Measurements from ENCODE around the gene RAP2B. TPM values are rescaled to one million over a fixed set of nuclear protein-coding genes. Genes with fewer than 3 reads are reported as not detected.
"Not testable (repeated sequence)": the region's sequence is repeated elsewhere in the genome, so short reads cannot be mapped to it uniquely, and the experiment has no call there.

RAP2B gene
- total RNA-seq, 2 donors from 2014 or later = 12.9 to 18.1 TPM

DNA sequence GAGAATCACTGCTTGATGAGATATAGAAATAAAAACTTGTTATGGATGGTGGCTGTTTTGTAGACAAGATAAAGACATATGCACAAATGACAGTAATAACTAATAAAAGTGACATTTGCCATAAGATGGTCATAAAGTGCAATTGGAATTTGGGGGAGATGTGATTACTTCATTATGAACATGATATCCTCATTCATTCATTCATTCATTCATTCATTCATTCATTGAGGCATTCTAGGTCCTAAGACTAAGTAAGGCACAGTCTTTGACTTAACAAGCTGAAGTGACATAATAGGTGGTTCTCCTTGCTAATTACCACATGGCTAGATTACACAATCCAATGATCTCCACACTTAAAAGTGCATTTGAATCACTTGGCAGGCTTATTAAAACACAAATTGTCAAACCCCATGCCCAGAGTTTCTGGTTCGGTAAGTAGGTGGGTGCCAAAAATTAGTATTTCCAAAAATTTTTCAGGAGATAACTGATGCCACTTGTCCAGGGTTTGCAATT lies 18.9 kb downstream of the RAP2B start:
- ATAC-seq (ENCODE audit: insufficient number of reproducible peaks, low FRiP score, low read depth) (no peak), DNase-seq (ENCODE audit: low spot score) (no peak)
- H3K9me3 ChIP-seq = no peaks in the 10 kb centered on the region
- H3K27me3 ChIP-seq (replicated peaks; ENCODE audit: insufficient read depth) = no peaks in the 10 kb centered on the region
- H3K36me3 ChIP-seq = no peaks in the 10 kb centered on the region
- TF ChIP-seq, protein P1, sequence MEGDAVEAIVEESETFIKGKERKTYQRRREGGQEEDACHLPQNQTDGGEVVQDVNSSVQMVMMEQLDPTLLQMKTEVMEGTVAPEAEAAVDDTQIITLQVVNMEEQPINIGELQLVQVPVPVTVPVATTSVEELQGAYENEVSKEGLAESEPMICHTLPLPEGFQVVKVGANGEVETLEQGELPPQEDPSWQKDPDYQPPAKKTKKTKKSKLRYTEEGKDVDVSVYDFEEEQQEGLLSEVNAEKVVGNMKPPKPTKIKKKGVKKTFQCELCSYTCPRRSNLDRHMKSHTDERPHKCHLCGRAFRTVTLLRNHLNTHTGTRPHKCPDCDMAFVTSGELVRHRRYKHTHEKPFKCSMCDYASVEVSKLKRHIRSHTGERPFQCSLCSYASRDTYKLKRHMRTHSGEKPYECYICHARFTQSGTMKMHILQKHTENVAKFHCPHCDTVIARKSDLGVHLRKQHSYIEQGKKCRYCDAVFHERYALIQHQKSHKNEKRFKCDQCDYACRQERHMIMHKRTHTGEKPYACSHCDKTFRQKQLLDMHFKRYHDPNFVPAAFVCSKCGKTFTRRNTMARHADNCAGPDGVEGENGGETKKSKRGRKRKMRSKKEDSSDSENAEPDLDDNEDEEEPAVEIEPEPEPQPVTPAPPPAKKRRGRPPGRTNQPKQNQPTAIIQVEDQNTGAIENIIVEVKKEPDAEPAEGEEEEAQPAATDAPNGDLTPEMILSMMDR (IDR thresholded peaks at IDR 0.05) = no peak
- no peak overlapping the region for H3K27ac ChIP-seq
- H3K4me3 ChIP-seq = no peak overlapping the region
- no peaks in the 10 kb centered on the region for H3K4me1 ChIP-seq (ENCODE audit: control insufficient read depth in 1 of 2, low read depth in 2 of 2)

DNA sequence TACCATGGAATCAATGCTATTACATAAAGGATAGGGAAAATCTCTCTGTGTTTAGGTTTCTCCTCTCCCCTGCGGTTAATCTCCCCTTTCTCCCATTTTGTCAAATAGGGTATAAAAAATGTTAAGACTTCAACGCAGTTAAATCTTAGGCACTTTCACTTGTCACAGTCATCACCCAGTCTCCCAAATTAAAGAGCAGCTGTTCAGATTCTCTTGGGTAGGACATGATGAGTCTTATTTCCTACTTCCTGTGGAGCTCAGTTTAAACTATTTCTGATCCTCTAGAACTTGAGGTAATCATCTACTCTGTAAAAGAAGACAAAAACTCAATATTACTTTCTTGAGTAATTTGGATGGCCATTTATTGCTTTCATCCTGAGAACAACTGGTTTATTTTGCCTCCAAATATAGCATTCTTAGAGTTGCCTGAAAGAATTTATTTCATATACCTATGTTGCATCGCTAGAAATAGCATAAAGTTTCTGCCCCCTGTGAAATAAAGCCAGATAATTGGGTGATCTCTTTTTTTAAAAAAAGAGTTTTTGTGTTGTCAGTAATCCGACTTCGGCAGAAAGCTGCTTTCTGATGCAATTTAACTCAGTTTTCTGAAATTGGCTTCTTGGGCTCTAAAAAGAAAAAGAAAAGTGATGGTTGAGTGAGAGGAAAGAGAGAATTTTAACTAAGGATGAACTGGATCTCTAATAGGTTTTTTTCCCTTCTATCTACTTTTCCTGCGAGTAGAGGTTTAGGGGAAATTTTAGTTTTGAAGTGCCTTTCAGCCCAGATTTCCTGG lies 20.7 kb downstream of the RAP2B start:
- Histone ChIP-seq H3K4me3 (no peak overlapping the region), H3K27me3 (replicated peaks; ENCODE audit: insufficient read depth) (no peaks in the 10 kb centered on the region), H3K27ac (no peak overlapping the region), H3K4me1 (ENCODE audit: control insufficient read depth in 1 of 2, low read depth in 2 of 2) (no peaks in the 10 kb centered on the region), H3K36me3 (no peaks in the 10 kb centered on the region), H3K9me3 (no peaks in the 10 kb centered on the region)
- ATAC-seq (ENCODE audit: insufficient number of reproducible peaks, low FRiP score, low read depth) (no peak), DNase-seq (ENCODE audit: low spot score) (no peak)
- TF ChIP-seq, protein P1 (IDR thresholded peaks at IDR 0.05) = no peak

DNA sequence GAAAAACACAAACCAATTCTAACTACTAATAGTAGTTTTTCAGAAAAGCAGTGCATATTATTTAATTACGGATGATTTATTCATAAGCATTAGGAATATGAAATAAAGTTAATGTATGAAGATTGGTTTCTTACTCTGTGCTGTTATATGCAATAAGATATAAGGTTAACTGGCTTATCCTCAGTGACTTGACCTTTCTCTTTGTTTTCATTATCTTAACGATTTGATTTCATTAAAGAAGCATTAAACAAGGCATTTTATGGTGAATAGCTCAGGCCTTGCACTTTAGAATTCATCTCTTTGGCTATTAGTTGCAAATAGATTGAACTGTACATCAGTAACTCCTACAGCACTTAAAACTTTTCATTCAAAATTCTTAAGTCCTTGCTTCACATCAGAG lies 28.9 kb downstream of the RAP2B start:
- Histone ChIP-seq H3K27me3 (replicated peaks; ENCODE audit: insufficient read depth) (no peaks in the 10 kb centered on the region), H3K4me1 (ENCODE audit: control insufficient read depth in 1 of 2, low read depth in 2 of 2) (no peaks in the 10 kb centered on the region), H3K36me3 (no peaks in the 10 kb centered on the region), H3K9me3 (no peaks in the 10 kb centered on the region), H3K4me3 (no peak overlapping the region), H3K27ac (no peak overlapping the region)
- TF ChIP-seq, protein P1 (IDR thresholded peaks at IDR 0.05) = no peak
- ATAC-seq (ENCODE audit: insufficient number of reproducible peaks, low FRiP score, low read depth) = no peak
- DNase-seq (ENCODE audit: low spot score) = no peak

DNA sequence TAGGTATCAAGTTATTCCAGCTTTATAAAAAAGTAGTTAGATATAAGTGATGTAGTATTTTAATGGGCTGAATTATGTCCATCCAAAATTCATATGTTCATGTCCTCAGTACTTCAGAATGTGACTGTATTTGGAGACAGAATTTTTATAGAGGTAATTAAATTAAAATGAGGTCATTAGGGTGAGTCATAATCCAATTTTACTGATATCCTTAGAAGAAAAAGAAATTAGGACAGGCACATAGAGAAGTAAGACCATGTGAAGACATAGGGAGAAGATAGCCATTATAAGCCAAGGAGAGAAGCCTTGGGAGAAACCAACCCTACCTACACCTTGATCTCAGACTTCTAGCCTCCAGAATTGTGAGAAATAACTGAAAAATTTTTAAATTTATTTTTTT lies 30.3 kb downstream of the RAP2B start:
- no peaks in the 10 kb centered on the region for H3K4me1 ChIP-seq (ENCODE audit: control insufficient read depth in 1 of 2, low read depth in 2 of 2)
- ATAC-seq (ENCODE audit: insufficient number of reproducible peaks, low FRiP score, low read depth) (no peak), DNase-seq (ENCODE audit: low spot score) (no peak)
- H3K9me3 ChIP-seq = no peaks in the 10 kb centered on the region
- no peak overlapping the region for H3K27ac ChIP-seq
- TF ChIP-seq, protein P1 (IDR thresholded peaks at IDR 0.05) = no peak
- H3K27me3 ChIP-seq (replicated peaks; ENCODE audit: insufficient read depth) = no peaks in the 10 kb centered on the region
- no peak overlapping the region for H3K4me3 ChIP-seq
- H3K36me3 ChIP-seq = no peaks in the 10 kb centered on the region

DNA sequence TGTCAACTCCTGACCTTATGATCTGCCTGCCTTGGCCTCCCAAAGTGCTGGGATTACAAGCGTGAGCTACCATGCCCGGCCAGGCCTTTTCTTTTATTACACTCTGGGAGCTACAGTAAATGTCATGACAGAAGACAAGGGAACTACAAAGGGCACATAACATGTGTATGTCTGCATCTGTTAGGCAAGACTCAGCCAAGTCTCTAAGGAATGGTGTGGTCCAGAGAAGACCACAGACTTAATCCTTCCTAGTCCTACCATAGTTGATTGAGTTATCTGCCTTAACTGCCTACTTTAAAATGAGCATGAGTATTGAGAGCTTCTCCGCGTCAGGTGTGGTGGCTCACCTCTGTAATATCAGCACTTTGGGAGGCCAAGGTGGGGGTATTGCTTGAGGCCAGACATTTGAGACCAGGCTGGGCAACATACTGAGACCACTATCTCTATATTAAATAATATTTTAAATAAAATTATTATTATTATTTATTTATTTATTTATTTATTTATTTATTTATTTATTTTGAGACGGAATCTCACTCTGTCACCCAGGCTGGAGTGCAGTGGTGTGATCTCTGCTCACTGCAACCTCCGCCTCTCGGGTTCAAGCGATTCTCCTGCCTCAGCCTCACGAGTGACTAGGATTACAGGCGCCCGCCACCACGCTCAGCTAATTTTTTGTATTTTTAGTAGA lies 31.9 kb downstream of the RAP2B start:
- H3K27me3 ChIP-seq (replicated peaks; ENCODE audit: insufficient read depth); ATAC-seq (ENCODE audit: insufficient number of reproducible peaks, low FRiP score, low read depth); H3K4me1 ChIP-seq (ENCODE audit: control insufficient read depth in 1 of 2, low read depth in 2 of 2); H3K27ac ChIP-seq; H3K9me3 ChIP-seq; DNase-seq (ENCODE audit: low spot score); H3K4me3 ChIP-seq; H3K36me3 ChIP-seq: not testable (repeated sequence)

All from thoracic aorta (tissue), 2 donors.